ENCODE data around the gene INO80B.

DNA sequence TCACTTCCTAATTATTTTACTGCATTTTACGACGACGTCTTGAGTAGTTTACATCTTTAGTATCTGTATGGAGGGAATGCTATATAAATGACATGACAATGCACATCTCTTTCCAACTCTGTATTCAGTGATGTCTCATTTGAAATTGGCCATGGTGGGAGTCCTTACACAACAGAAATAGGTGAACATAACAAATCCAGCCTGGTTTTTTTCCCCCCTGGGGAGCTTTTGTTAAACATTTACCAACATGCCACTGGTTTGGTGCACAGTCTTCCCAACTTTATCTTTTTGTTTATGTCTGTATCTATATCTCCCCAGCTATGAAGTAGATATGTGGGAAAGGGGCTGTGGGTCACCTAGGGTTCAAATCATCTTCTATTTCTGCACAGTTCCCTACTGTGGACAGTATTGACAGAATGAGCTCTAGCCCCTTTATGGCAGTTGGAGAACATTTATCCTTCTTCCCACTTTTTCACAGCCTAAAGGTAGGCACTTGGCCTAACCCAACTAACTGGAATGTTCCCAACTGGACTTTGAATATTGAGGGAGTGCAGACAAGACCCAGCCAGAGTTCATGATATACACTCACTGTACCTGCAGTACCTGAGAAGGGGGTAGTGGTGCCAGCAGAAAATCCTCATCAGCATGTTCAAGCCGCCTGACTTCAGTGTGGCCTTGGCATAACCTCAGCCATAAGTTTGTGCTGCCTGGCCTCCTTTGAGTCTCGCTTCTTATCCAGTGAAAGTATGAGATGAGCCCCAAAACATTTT is 7.5 kb upstream of the INO80B start:
- TF ChIP-seq, protein P1, sequence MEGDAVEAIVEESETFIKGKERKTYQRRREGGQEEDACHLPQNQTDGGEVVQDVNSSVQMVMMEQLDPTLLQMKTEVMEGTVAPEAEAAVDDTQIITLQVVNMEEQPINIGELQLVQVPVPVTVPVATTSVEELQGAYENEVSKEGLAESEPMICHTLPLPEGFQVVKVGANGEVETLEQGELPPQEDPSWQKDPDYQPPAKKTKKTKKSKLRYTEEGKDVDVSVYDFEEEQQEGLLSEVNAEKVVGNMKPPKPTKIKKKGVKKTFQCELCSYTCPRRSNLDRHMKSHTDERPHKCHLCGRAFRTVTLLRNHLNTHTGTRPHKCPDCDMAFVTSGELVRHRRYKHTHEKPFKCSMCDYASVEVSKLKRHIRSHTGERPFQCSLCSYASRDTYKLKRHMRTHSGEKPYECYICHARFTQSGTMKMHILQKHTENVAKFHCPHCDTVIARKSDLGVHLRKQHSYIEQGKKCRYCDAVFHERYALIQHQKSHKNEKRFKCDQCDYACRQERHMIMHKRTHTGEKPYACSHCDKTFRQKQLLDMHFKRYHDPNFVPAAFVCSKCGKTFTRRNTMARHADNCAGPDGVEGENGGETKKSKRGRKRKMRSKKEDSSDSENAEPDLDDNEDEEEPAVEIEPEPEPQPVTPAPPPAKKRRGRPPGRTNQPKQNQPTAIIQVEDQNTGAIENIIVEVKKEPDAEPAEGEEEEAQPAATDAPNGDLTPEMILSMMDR (IDR thresholded peaks at IDR 0.05): no peak
- TF ChIP-seq EZH2 (IDR thresholded peaks at IDR 0.05): no peak

Data from neural progenitor cell (in vitro differentiated cells).